Esophagus squamous epithelium (tissue), 4 donors: ENCODE data around the gene FHIT.

ENCODE experiments used
- POLR2A ChIP-seq, 4 donors: fragments of 450-650 bp; IDR thresholded peaks; one replicate each; pipeline ENCODE4 v1.6.1; 2017; ENCODE audit warnings: antibody characterized with exemption in 4 of 4, mild to moderate bottlenecking in 4 of 4, moderate library complexity in 3 of 4
- TF ChIP-seq, protein P1 (sequence below), 6 experiments: fragments of 450-650 bp in 4 of 6; fragments of 200-600 bp in 2 of 6; sonication (generic) in 2 of 6; IDR thresholded peaks; one replicate each; pipeline ENCODE4 v1.5.1; 2016 to 2019; ENCODE audit warnings: antibody characterized with exemption in 6 of 6, mild to moderate bottlenecking in 4 of 6, moderate library complexity in 4 of 6

DNA sequence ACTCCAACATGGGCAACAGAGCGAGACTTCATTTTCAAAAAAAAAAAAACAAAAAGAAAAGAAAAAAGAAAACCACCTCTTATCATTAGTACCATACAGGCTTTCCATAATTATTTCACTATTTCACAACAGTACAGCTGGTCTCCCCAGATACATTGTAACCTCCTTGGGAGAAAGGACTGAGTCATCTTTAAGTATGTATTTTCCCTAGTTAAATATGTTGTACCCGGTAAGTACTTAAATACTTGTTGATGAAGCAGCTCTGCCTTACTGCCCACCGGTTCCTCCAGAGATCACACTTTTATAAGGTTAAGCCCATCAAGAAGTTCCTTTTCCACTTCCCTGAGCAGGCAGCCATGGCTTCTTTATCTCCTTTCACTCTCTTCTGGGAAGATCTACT lies 1412.0 kb downstream of the FHIT start:
- no peak for TF ChIP-seq POLR2A (IDR thresholded peaks at IDR 0.05)
- TF ChIP-seq, protein P1, sequence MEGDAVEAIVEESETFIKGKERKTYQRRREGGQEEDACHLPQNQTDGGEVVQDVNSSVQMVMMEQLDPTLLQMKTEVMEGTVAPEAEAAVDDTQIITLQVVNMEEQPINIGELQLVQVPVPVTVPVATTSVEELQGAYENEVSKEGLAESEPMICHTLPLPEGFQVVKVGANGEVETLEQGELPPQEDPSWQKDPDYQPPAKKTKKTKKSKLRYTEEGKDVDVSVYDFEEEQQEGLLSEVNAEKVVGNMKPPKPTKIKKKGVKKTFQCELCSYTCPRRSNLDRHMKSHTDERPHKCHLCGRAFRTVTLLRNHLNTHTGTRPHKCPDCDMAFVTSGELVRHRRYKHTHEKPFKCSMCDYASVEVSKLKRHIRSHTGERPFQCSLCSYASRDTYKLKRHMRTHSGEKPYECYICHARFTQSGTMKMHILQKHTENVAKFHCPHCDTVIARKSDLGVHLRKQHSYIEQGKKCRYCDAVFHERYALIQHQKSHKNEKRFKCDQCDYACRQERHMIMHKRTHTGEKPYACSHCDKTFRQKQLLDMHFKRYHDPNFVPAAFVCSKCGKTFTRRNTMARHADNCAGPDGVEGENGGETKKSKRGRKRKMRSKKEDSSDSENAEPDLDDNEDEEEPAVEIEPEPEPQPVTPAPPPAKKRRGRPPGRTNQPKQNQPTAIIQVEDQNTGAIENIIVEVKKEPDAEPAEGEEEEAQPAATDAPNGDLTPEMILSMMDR (IDR thresholded peaks at IDR 0.05) = no peak
